Measurements from ENCODE around the gene ADCK2.

- no peak for TF ChIP-seq CTCF (IDR thresholded peaks at IDR 0.05; ENCODE audit: insufficient read depth, low read length, poor library complexity, severe bottlenecking)
- no peak for TF ChIP-seq EZH2phosphoT487 (conservative IDR thresholded peaks at IDR 0.05; ENCODE audit: low read length)
These were observed 21.8 kb downstream of the ADCK2 start for GRCh38 chr7:140694592-140694991.
